Keratinocyte (primary cell): ENCODE data around the gene GPD1. TPM values are rescaled to one million over a fixed set of nuclear protein-coding genes. Genes with fewer than 3 reads are reported as not detected.

ENCODE experiments used
- DNase-seq: peaks from one replicate; pipeline ENCODE4 v3.0.0-alpha.2; 2011; ENCODE audit warnings: low read depth, missing footprints, low spot score
- FAIRE-seq: peaks from 2 replicates; lab custom pipeline; 2011; peaks lifted over from hg19 to GRCh38; lab: Jason Lieb, UNC
- H2AFZ ChIP-seq: 2 replicates; pipeline ENCODE4 v1.6.0; 2012; ENCODE audit warnings: low read length, control low read depth, inconsistent platforms; ENCODE audit not compliant: control insufficient read depth
- H3K27ac ChIP-seq: 2 replicates; pipeline ENCODE4 v1.5.1; 2011; ENCODE audit warnings: low read length; ENCODE audit not compliant: control insufficient read depth, insufficient read depth
- H3K27me3 ChIP-seq: 3 replicates; pipeline ENCODE4 v1.6.0; 2011; ENCODE audit warnings: low read length; ENCODE audit not compliant: control insufficient read depth, insufficient read depth; ENCODE audit errors: extremely low read depth
- H3K36me3 ChIP-seq, 2 experiments: 2 replicates in 1 of 2; 3 replicates in 1 of 2; pipeline ENCODE4 v1.5.1; 2011; ENCODE audit warnings: low read length in 2 of 2, mild to moderate bottlenecking in 1 of 2; ENCODE audit not compliant: control insufficient read depth in 2 of 2, insufficient read depth in 2 of 2; ENCODE audit errors: extremely low read depth in 1 of 2
- H3K4me1 ChIP-seq: 3 replicates; pipeline ENCODE4 v1.5.1; 2011; ENCODE audit warnings: low read length; ENCODE audit not compliant: control insufficient read depth, insufficient read depth; ENCODE audit errors: extremely low read depth
- H3K4me2 ChIP-seq: 3 replicates; pipeline ENCODE4 v1.6.0; 2011; ENCODE audit warnings: low read depth, low read length; ENCODE audit not compliant: control insufficient read depth, insufficient read depth; ENCODE audit errors: extremely low read depth
- H3K4me3 ChIP-seq, 3 experiments: fragments of 200-600 bp in 1 of 3; sonication (generic) in 1 of 3; 2 replicates in 2 of 3; 3 replicates in 1 of 3; pipeline ENCODE4 v1.5.1; 2011 to 2016; ENCODE audit warnings: low read length in 3 of 3, mild to moderate bottlenecking in 3 of 3, control low read depth in 2 of 3, inconsistent platforms in 1 of 3, low read depth in 1 of 3, mixed read lengths in 1 of 3, mixed run types in 1 of 3, moderate library complexity in 1 of 3; ENCODE audit not compliant: control insufficient read depth in 2 of 3, insufficient read depth in 2 of 3; ENCODE audit errors: extremely low read depth in 1 of 3
- H3K79me2 ChIP-seq: 2 replicates; pipeline ENCODE4 v1.6.0; 2012; ENCODE audit warnings: low read length; ENCODE audit not compliant: control insufficient read depth, insufficient read depth
- H3K9ac ChIP-seq: 3 replicates; pipeline ENCODE4 v1.6.0; 2011; ENCODE audit warnings: low read length; ENCODE audit not compliant: control insufficient read depth, insufficient read depth; ENCODE audit errors: extremely low read depth
- H3K9me1 ChIP-seq: 3 replicates; pipeline ENCODE4 v1.6.0; 2011; ENCODE audit warnings: low read length; ENCODE audit not compliant: control insufficient read depth, insufficient read depth; ENCODE audit errors: extremely low read depth
- H3K9me3 ChIP-seq: 2 replicates; pipeline ENCODE4 v1.5.1; 2012; ENCODE audit warnings: low read depth, low read length; ENCODE audit not compliant: control insufficient read depth
- H4K20me1 ChIP-seq: 3 replicates; pipeline ENCODE4 v1.6.0; 2011; ENCODE audit warnings: low read length; ENCODE audit not compliant: control insufficient read depth, insufficient read depth; ENCODE audit errors: extremely low read depth
- CTCF ChIP-seq, 3 experiments: IDR thresholded peaks in 1 of 3; conservative IDR thresholded peaks in 1 of 3; optimal IDR thresholded peaks in 1 of 3; 2 replicates in 2 of 3; 3 replicates in 1 of 3; pipeline versions ENCODE3 to v1.5.1; 2011; ENCODE audit warnings: low read length in 3 of 3, mild to moderate bottlenecking in 3 of 3, moderate library complexity in 2 of 3, control low read depth in 1 of 3, inconsistent platforms in 1 of 3; ENCODE audit not compliant: insufficient read depth in 2 of 3; ENCODE audit errors: extremely low read depth in 1 of 3
- EZH2 ChIP-seq: IDR thresholded peaks from one replicate; pipeline ENCODE4 v1.6.1; 2012; ENCODE audit warnings: inconsistent platforms, mild to moderate bottlenecking, low read length, moderate library complexity
- dilution Hi-C: fragments of 300-500 bp; cut with MboI; formaldehyde crosslinking; loops from one replicate; pipeline ENCODE4 v1.7.0; 2020; ENCODE audit warnings: low sequenced_read_pairs; ENCODE audit not compliant: extremely low pct_ligation_motif_present
- polyA plus RNA-seq, 5 experiments: library from polyadenylated mRNA; depleted of rRNA in 3 of 5; stranded (reverse) in 3 of 5; stranded (forward) in 1 of 5; unstranded in 1 of 5; fragments of >200 nt; gene quantifications; 1 replicate in 1 of 5; 2 replicates in 3 of 5; 3 replicates in 1 of 5; pipeline versions ENCODE4 v1.2.1 to v1.2.3, GENCODE V29; 2011 to 2012; ENCODE audit warnings: missing spikeins in 2 of 5, low read depth in 1 of 5, low replicate concordance in 1 of 5

Gene GPD1
- polyA plus RNA-seq, 1 donor (not counting 4 experiments of a cell fraction or from before 2014, with no cell fraction given) = 0.13 TPM

- H3K9ac ChIP-seq = peak overlapping the region; percentile 38
- H2AFZ ChIP-seq = no peak overlapping the region
- H4K20me1 ChIP-seq = no peaks in the 10 kb centered on the region
- H3K36me3 ChIP-seq = peaks cover 14 to 31% of the 10 kb centered on the region in 2 experiments
- DNase-seq (no peak), FAIRE-seq (no peak)
- H3K27ac ChIP-seq = peak overlapping the region; percentile 40
- H3K9me1 ChIP-seq = no peaks in the 10 kb centered on the region
- TF ChIP-seq CTCF (optimal IDR thresholded peaks at IDR 0.05 in 1 of 3, IDR thresholded peaks at IDR 0.05 in 1 of 3, conservative IDR thresholded peaks at IDR 0.05 in 1 of 3; ENCODE audit: extremely low read depth in 1 of 3, insufficient read depth in 2 of 3, low read length in 3 of 3) (peak in 1 of 3 experiments; percentile 10), EZH2 (no peak)
- H3K4me3 ChIP-seq = peak overlapping the region; percentile 59 to 68 (median 68)
- H3K9me3 ChIP-seq = no peaks in the 10 kb centered on the region
- peaks cover 31% of the 10 kb centered on the region for H3K4me1 ChIP-seq
- H3K4me2 ChIP-seq = peak overlapping the region; percentile 97
- H3K27me3 ChIP-seq = no peaks in the 10 kb centered on the region
- dilution Hi-C loops = no loop called here
- peaks cover 13% of the 10 kb centered on the region for H3K79me2 ChIP-seq
These were observed 17.7 kb upstream of the GPD1 start for GRCh38 chr12:50086148-50086547.

- H3K9ac ChIP-seq = peak overlapping the region; percentile 63
- no peak overlapping the region for H2AFZ ChIP-seq
- H3K79me2 ChIP-seq = peaks cover 13% of the 10 kb centered on the region
- H3K4me2 ChIP-seq = peak overlapping the region; percentile 90
- no peaks in the 10 kb centered on the region for H3K27me3 ChIP-seq
- no peak for DNase-seq
- H3K4me3 ChIP-seq = peak overlapping the region in 1 of 3 experiments; percentile 63
- H3K27ac ChIP-seq = peak overlapping the region; percentile 90
- H3K36me3 ChIP-seq = peaks cover 16 to 33% of the 10 kb centered on the region in 2 experiments
- no peaks in the 10 kb centered on the region for H4K20me1 ChIP-seq
- no peaks in the 10 kb centered on the region for H3K9me1 ChIP-seq
- peaks cover 31% of the 10 kb centered on the region for H3K4me1 ChIP-seq
- TF ChIP-seq CTCF (optimal IDR thresholded peaks at IDR 0.05 in 1 of 3, IDR thresholded peaks at IDR 0.05 in 1 of 3, conservative IDR thresholded peaks at IDR 0.05 in 1 of 3; ENCODE audit: extremely low read depth in 1 of 3, insufficient read depth in 2 of 3, low read length in 3 of 3) (no peak), EZH2 (no peak)
- FAIRE-seq = no peak
- dilution Hi-C loops = no loop called here
- H3K9me3 ChIP-seq = no peaks in the 10 kb centered on the region
These were observed 16.7 kb upstream of the GPD1 start for GRCh38 chr12:50087151-50087550.
